ENCODE results near the gene ARHGEF28. TPM values are rescaled to one million over a fixed set of nuclear protein-coding genes. Genes with fewer than 3 reads are reported as not detected.

Gene ARHGEF28
- total and polyA plus RNA-seq, 2 of the 13 experiments (the other 11 are each of a cell fraction or from before 2014, with no cell fraction given) = 17.4 to 34.1 TPM

DNA sequence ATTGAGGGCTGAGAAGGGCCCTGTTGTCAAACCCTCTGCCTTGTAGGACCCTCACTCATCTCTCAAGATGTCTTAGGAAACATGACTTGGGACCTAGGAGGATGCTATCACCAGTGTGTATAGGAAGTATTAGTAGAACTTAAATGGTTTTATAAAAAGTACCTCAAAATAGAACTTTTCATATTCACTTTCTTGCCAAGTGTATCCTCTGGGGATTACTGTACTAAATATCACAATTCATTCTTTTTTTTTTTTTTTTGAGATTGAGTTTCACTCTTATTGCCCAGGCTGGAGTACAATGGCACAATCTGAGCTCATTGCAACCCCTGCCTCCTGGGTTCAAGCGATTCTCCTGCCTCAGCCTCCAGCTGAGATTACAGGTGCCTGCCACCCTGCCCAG, 56.2 kb downstream of the ARHGEF28 start:
- Histone ChIP-seq H3K27me3 (ENCODE audit: control insufficient read depth in 1 of 2, insufficient read depth in 2 of 2, low read length in 2 of 2) (no peaks in the 10 kb centered on the region), H4K20me1 (ENCODE audit: insufficient read depth, low read length) (no peaks in the 10 kb centered on the region), H3K9me3 (ENCODE audit: low read length) (no peaks in the 10 kb centered on the region), H3K36me3 (replicated peaks in 1 of 2; ENCODE audit: control insufficient read depth in 1 of 2, insufficient read depth in 2 of 2, low read length in 2 of 2) (peaks cover 3 to 13% of the 10 kb centered on the region in 2 experiments; a peak in 3 of 5 replicates), H3K4me2 (ENCODE audit: low read depth, low read length) (no peak overlapping the region), H3K27ac (ENCODE audit: extremely low read length, insufficient read depth, low read length) (no peak overlapping the region), H3K79me2 (ENCODE audit: insufficient read depth, low read length) (peaks cover 31% of the 10 kb centered on the region), H2AFZ (ENCODE audit: low read length) (no peak overlapping the region), H3K4me1 (ENCODE audit: insufficient read depth, low read length) (peaks cover 31% of the 10 kb centered on the region), H3K4me3 (replicated peaks in 1 of 3; ENCODE audit: insufficient read depth in 1 of 3, low read depth in 2 of 3, low read length in 3 of 3) (no peak overlapping the region), H3K9ac (ENCODE audit: insufficient read depth, low read depth, low read length) (no peak overlapping the region)
- intact Hi-C loops (cut with micrococcal nuclease; ENCODE audit: unreplicated experiment) = no loop called here
- in situ Hi-C loops (cut with HindIII; ENCODE audit: extremely low pct_ligation_motif_present, low pct_unique_long_range_greater_than_20kb) = no loop called here
- DNase-seq (ENCODE audit: low spot score) (no peak), ATAC-seq (no peak), FAIRE-seq (no peak)
- no TSS peak for BruUV-seq (replicated peaks)
- ChIA-PET CTCF (ENCODE audit: low intra/inter-chr PET ratio, low total read pairs) (no interaction called here), POLR2A (no interaction called here)
- TF ChIP-seq ATF7-NPFF (CRISPR knock-in tag; IDR thresholded peaks at IDR 0.05; ENCODE audit: low read depth) (no peak), HNF4A (CRISPR knock-in tag; IDR thresholded peaks at IDR 0.05) (no peak), ZNF747 (CRISPR knock-in tag; IDR thresholded peaks at IDR 0.05; ENCODE audit: borderline replicate concordance) (no peak), SP1 (IDR thresholded peaks at IDR 0.05) (no peak), SP1 (CRISPR knock-in tag; IDR thresholded peaks at IDR 0.05) (no peak), NFE2L1 (CRISPR knock-in tag; IDR thresholded peaks at IDR 0.05; ENCODE audit: borderline replicate concordance) (no peak), ZNF17 (CRISPR knock-in tag; IDR thresholded peaks at IDR 0.05) (no peak), ZNF761 (CRISPR knock-in tag; conservative IDR thresholded peaks at IDR 0.05) (no peak), GZF1 (CRISPR knock-in tag; IDR thresholded peaks at IDR 0.05) (no peak), AKNA (CRISPR knock-in tag; IDR thresholded peaks at IDR 0.05; ENCODE audit: borderline replicate concordance) (no peak)
- TF ChIP-seq, protein P1, sequence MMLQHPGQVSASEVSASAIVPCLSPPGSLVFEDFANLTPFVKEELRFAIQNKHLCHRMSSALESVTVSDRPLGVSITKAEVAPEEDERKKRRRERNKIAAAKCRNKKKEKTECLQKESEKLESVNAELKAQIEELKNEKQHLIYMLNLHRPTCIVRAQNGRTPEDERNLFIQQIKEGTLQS (CRISPR knock-in tag; IDR thresholded peaks at IDR 0.05) = no peak
- TF ChIP-seq, protein P2, sequence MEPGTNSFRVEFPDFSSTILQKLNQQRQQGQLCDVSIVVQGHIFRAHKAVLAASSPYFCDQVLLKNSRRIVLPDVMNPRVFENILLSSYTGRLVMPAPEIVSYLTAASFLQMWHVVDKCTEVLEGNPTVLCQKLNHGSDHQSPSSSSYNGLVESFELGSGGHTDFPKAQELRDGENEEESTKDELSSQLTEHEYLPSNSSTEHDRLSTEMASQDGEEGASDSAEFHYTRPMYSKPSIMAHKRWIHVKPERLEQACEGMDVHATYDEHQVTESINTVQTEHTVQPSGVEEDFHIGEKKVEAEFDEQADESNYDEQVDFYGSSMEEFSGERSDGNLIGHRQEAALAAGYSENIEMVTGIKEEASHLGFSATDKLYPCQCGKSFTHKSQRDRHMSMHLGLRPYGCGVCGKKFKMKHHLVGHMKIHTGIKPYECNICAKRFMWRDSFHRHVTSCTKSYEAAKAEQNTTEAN (CRISPR knock-in tag; conservative IDR thresholded peaks at IDR 0.05) = no peak
- 100% methylated on average over 1 of the region's 1 CpG for WGBS (ENCODE audit: low lambda C conversion rate)
